HepG2 (cell line): Measurements from ENCODE around the gene ZNF584. TPM values are rescaled to one million over a fixed set of nuclear protein-coding genes. Genes with fewer than 3 reads are reported as not detected.

Experiments
- BCL6 ChIP-seq: IDR thresholded peaks from 2 replicates; pipeline ENCODE4 v1.6.1; 2016; ENCODE audit warnings: missing genetic modification reagents, missing compliant biosample characterization
- CHCHD3 ChIP-seq: sonication (generic); formaldehyde crosslinking; IDR thresholded peaks from 2 replicates; pipeline ENCODE4 v1.8.0; 2022; ENCODE audit warnings: mild to moderate bottlenecking, missing genetic modification reagents, moderate library complexity
- FOSL2 ChIP-seq: sonication (generic); formaldehyde crosslinking; IDR thresholded peaks from 2 replicates; pipeline ENCODE4 v1.4.0; 2020; ENCODE audit warnings: missing genetic modification reagents
- GRHL1 ChIP-seq: sonication (generic); formaldehyde crosslinking; conservative IDR thresholded peaks from 2 replicates; pipeline ENCODE4 v1.8.0; 2022; ENCODE audit warnings: missing genetic modification reagents
- NR3C1 ChIP-seq: sonication (generic); formaldehyde crosslinking; IDR thresholded peaks from 2 replicates; pipeline ENCODE4 v1.4.0; 2020; ENCODE audit warnings: missing genetic modification reagents
- SUZ12 ChIP-seq: fragments of 150-350 bp; IDR thresholded peaks from 2 replicates; pipeline ENCODE4 v1.6.1; 2014; ENCODE audit warnings: low read depth, low read length
- ZC3H4 ChIP-seq: sonication (generic); formaldehyde crosslinking; IDR thresholded peaks from 2 replicates; pipeline ENCODE4 v1.4.0; 2020; ENCODE audit warnings: missing genetic modification reagents, borderline replicate concordance
- ZHX1 ChIP-seq: sonication (generic); formaldehyde crosslinking; IDR thresholded peaks from 2 replicates; pipeline ENCODE4 v1.8.1; 2022; ENCODE audit warnings: low read depth, mild to moderate bottlenecking, missing genetic modification reagents
- ZHX2 ChIP-seq, 2 experiments: sonication (generic) in 1 of 2; formaldehyde crosslinking in 1 of 2; IDR thresholded peaks; 2 replicates each; pipeline versions ENCODE4 v1.6.1 to v1.9.0; 2014 to 2022; ENCODE audit warnings: antibody characterized with exemption in 1 of 2, borderline replicate concordance in 1 of 2, inconsistent platforms in 1 of 2, low read depth in 1 of 2, missing genetic modification reagents in 1 of 2
- ZNF10 ChIP-seq: sonication (generic); formaldehyde crosslinking; IDR thresholded peaks from 2 replicates; pipeline ENCODE4 v1.4.0; 2020; ENCODE audit warnings: mild to moderate bottlenecking, low read depth, missing genetic modification reagents, borderline replicate concordance
- ZNF652 ChIP-seq: IDR thresholded peaks from 2 replicates; pipeline ENCODE4 v1.6.1; 2016; ENCODE audit warnings: low read depth, borderline replicate concordance
- ZNF691 ChIP-seq: sonication (generic); formaldehyde crosslinking; IDR thresholded peaks from 2 replicates; pipeline ENCODE4 v1.4.0; 2020; ENCODE audit warnings: missing genetic modification reagents, low read depth, mild to moderate bottlenecking, borderline replicate concordance
- ZNF784 ChIP-seq: sonication (generic); formaldehyde crosslinking; IDR thresholded peaks from 2 replicates; pipeline ENCODE4 v1.5.1; 2020; ENCODE audit warnings: missing genetic modification reagents, mild to moderate bottlenecking, borderline replicate concordance
- polyA plus RNA-seq, 8 experiments: library from polyadenylated mRNA; depleted of rRNA in 3 of 8; stranded (reverse) in 7 of 8; unstranded in 1 of 8; fragments of >200 nt; fragmentation: Illumina TruSeq in 4 of 8; extraction: Trizol in 4 of 8; gene quantifications; 2 replicates each; pipeline versions ENCODE4 v1.2.1 to v1.2.3, GENCODE V29; 2011 to 2016; ENCODE audit warnings: low read depth in 4 of 8, missing spikeins in 1 of 8, mixed read lengths in 1 of 8; ENCODE audit not compliant: insufficient read depth in 1 of 8
- total RNA-seq, 5 experiments: library from RNA; depleted of rRNA; stranded (reverse); fragments of >200 nt; fragmentation: Illumina TruSeq; extraction: Trizol; gene quantifications; 2 replicates each; pipeline ENCODE4 v1.2.3, GENCODE V29; 2016; ENCODE audit warnings: low read depth in 1 of 5

The ZNF584 gene
- total and polyA plus RNA-seq, 2 of the 13 experiments (the other 11 are each of a cell fraction or from before 2014, with no cell fraction given): 2.4 to 7.0 TPM

GRCh38 chr19:58408152-58409009 lies at the start of gene ZNF584 (continued):
- 0 out of 2 replicates have a peak, but pooled peaks have one; percentile 36 for TF ChIP-seq ZNF784 (CRISPR knock-in tag)
- TF ChIP-seq ZNF691: no peak
- no peak for TF ChIP-seq BCL6
- no peak for TF ChIP-seq FOSL2 (CRISPR knock-in tag)
- no peak; the same call in 1 of the 2 replicates for TF ChIP-seq ZHX1
- TF ChIP-seq GRHL1 (CRISPR knock-in tag): no peak
- TF ChIP-seq ZC3H4: no peak
- 0 out of 2 replicates have a peak, but pooled peaks have one; percentile 17 for TF ChIP-seq ZNF652 (CRISPR knock-in tag)
- no peak for TF ChIP-seq ZNF10 (CRISPR knock-in tag)
- TF ChIP-seq SUZ12: peak; percentile 73
- peak; percentile 66 for TF ChIP-seq ZHX2 (IDR thresholded peaks at IDR 0.05; ENCODE audit: low read depth)
- TF ChIP-seq ZHX2 (CRISPR knock-in tag; IDR thresholded peaks at IDR 0.05; ENCODE audit: borderline replicate concordance): no peak
- no peak for TF ChIP-seq NR3C1 (CRISPR knock-in tag)
- no peak for TF ChIP-seq CHCHD3
